ENCODE results near the gene MPP1.
A peak's percentile ranks its signal among the peaks of the same experiment; 100 is the strongest.

MPP1 gene

DNA sequence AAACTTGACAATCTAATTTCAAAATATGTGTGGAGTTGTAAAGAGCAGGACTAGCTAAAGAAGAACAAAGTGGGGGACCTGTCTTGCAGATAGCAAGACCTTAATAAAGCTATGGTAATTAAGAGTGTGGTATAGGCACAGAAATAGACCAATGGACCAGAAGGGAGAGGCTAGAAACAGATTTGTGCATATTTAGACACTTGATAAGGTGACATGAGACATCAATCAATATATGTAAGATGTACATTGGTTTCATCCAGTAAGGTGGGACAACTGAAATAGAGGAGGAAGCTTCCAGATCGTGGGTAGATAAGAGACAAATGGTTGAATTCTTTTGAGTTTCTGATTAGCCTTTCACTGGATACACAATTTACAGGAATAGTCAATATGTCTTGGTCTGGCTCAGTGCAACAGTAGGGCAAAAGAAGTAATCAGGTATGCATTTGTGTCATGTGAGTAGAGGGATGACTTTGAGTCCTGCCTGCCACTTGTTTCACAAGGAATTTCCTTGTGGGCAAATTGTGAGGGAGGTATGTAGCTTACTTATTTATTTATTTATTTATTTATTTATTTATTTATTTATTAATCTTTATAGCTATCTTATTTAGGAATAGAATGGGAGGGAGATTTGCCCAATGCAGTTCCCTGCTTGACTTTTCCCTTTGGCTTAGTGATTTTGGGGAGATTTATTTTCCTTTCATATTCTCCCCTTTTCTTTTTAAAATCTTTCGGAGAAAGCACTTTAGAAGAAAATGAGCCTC lies 7.2 kb upstream of the MPP1 start:
- no peak for DNase-seq

DNA sequence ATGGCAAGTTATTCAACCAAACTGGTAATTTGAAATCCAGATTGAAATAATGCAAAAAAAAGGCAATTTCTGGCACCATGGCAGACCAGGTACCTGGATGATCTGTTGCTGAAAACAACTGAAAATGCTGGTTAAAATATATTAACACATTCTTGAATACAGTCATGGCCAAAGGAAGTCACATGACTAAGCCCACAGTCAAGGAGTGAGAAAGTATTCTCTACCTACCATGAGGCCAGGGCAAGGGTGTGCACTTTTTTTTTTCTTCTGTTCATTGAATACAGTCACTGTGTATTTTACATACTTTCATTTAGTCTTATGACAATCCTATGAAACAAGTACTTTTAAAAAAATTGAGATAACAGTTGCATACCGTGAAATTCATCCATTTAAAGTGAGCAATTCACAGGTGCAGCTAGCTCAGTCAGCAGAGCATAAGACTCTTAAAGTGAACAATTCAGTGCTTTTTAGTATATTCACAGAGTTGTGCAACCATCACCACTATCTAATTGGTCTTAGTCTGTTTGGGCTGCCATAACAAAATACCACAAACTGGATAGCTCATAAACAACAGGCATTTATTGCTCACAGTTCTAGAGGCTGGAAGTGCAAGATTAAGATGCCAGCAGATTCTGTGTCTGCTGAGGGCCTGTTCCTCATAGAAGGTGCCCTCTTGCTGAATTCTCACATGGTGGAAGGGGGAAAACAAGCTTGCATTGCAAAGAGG lies 4.8 kb upstream of the MPP1 start:
- DNase-seq, result peak; percentile 32

DNA sequence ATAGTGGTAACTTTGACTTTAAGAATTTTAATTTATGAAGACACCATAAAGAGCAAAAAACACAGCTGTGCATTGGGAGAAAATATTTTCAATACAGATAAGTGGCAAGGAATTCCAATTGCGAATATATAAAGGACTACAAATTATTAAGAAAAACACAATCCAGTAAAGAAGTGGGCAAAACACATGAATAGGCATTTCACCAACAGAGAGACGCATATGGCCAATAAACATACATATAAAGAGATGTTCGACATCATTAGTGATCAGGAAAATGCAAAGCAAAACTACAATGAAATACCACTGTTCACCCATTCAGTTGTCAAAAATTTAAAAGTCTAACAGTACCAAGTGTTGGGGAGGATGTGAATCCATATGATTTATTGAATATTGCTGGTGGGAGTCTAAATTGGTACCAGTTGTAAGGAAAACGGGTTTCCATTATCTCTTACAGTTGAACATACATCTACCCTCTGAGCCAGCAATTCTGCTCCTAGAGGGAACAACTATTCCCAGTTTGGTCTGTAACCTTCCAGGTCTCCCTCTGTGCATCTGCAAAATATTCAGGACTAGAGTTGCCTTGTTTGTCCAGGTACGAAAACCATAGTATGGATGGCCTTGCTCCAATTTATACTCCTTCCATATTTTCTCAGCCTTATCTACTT lies 1.7 kb upstream of the MPP1 start:
- DNase-seq, result no peak

DNA sequence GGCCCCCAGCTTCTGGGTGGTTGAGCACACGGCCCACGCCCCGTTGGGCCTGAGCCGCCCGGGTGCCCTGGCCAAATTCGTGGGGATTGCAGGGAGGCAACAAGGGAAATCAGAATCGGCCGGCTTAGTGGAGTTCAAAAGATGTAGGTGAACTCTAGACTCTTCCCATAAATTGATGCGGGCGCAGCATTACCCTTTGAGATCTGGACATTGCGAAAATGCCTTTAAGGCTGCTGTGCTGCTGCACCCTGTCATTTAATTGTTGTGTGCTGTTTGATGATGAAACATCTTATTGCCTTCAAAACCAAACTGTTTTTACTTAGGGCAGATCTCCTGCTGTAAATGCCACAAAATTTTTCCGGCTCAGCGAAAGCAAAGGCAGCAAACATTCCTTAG lies 409 bp upstream of the MPP1 start:
- no peak for DNase-seq

DNA sequence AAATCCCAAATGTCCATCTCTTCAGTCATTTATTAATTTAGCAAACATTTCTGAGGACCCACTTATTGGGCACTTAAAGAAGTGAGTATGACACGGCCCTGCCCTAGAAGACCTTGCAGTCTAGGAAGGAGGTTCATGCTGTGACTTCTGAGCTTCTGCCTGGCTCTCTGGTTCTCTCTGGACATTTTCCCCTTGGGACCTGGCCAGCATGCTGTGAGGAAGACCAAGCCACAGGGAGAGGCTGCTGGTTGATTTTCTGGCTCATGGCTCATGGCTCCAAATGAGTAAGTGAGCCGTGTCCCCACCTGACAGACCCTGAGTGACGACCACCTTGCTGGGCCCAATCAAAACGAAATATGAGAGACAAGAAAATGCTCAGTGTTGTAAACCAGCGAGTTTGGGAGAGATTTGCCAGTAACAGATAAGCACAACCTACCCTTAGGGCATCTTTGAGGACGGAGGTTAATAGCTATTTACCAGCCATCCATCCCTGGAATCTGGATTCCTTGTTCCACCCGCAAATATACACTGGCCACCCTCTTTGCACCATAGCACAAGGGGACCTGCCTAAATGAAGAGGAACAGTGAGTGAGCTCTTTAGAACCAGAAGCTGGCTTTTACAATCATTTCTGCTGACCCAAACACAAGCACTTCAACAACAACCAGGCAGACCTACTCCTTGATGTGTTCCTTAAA lies 876 bp downstream of the MPP1 start:
- no peak for DNase-seq

DNA sequence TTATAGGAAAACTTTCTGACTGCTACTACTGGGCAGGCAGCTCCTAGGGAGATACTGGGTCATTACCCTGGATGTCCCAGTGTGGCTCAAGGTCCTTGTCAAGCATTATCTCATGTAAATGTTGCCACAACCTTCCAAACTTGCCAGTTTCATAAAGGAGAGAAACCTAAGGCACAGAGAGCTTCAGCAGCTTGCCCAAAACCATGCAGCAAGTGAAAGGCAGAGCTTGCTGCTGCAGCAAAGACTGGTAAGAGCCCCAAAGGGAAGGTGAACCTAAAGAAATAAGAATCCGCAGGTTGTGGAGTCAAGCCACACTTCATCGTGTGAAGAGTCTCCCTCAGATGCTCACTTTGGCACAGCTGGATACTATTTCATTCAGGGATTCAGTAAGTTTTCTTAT lies 2.3 kb downstream of the MPP1 start:
- no peak for DNase-seq

DNA sequence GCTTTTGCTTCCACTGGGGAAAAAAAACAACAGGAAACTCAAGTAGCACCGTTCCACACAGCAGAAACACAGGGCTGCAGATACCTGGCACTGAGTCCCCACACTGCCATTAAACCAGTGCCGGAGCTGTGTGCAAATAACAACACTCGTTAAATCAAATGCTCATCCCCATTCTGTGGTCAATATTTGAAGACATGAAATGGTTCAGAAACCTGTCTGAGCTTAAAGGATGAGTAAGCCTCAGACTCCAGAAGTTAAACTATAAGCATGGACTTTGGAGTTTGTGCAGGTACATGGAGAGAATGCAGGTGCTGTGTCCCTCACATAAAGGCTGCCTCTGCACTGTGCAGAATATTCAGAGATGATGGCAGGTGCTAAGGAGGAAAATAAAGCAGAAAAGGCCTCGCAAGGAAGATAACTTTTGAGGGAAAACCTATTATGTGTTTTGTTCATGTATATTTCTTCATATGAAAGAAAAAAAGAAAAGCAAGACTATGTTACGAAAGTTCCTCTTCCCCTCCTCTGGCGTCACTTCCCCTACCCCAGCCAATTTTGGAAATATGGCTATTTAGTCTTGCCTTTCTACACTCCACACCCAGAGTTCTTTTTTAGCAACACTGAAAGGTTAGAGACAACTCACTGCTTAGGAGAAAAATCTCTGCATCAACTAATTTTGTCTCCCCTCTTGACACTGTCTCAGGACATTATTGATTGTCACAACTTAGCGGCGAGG lies 4.6 kb downstream of the MPP1 start:
- no peak for DNase-seq

DNA sequence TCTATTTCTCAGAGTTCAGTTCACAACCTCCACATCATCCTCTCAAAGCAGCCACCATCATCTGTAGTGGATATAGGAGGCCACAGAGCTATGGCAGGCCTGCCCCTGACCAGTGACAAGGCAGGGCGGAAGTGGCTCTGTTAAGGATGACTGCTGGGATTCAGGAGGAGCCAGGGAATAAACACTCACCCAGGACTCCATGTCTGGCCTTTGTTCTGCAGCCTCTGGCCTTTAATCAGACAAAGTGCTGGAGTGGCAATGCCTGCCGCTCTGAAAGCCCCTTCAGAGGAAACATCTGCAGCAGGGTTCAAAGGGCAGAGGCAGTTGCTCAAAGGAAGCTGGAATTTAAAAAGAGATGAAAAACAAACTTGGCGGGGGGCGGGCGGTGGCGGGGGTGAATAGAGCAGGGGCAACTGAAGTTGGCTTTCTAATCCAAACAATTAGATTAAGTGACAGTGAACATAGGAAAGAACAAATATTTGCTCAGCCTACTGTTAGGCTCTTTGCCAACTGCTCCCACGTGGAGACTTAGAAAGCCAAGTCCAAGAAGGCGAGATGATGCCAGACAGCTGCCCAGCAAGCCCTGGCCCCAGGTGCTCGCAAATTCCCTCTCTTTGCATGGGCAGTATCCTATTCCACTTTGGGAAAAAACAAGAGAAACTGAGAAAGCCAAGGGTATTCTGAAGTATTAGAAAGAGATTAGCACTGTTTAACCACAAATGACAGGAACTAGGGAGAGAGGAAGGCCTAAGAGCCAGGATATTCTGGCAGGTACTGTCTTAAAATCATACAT lies 5.5 kb downstream of the MPP1 start:
- DNase-seq, result no peak

DNA sequence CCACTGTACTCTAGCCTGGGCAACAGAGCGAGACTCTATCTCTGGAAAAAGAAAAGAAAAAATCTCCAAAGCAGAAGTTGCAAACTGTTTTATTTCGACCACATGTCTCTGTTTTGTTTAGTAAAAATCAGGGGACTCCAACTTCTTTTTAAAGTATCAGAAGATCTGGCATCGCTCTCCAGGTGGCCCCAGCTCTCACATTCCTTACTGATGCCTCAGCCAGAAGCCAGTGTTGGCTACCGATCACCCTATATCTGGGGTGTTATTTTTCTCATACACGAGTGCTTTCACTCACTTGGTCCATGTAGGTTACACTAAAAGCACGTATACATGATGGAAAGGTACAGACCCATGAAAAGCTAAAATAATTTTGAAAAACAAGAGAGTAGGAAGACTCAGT lies 8.3 kb downstream of the MPP1 start:
- DNase-seq, result no peak

DNA sequence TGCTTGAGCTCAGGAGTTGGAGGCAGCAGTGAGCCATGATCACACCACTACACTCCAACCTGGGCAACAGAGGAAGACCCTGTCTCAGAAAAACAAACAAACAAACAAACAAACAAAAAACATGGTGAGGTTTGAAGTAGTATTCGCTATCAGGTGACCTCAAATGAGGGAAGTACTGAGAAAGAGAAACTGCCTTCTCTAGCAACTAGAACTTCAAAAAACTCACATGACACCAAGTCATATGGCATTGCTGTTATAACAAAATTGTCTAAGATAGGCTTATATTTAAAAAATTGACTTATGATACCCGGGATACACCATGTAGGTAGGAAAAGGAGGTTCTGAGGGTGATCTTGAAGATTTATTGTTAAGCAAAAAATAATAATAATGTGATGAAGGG lies 10.3 kb downstream of the MPP1 start:
- DNase-seq, result no peak

DNA sequence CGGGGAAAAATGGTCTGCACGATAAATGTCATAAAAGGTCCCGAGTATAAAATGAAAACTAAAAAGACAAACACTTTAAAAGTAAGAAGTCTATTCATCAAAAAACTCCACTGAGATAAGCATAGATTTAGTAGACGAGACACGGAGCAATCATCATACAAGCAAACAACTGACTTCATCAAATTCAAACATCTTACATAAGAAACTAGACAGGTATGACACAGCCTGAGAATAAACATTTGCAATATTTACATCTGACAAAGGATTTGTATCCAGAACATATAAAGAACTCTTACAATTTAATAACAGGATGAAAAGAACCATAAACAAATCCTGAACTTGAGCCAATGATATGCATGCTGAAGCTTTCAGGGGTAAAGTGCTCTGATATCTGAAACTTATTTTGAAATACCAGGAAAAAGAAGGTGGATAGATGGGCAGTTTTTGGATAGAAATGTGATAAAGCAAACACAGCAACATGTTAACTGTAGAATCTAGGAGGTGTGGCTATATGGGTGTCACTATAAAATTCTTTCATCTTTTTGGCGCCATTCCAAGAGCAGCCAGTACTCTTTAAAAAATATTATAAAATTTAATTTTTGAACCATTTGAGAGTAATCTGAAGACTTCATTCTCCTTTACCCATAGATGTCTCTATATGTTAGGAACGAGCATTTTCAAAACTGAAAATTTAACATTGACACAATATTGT lies 12.0 kb downstream of the MPP1 start:
- DNase-seq, result no peak

DNA sequence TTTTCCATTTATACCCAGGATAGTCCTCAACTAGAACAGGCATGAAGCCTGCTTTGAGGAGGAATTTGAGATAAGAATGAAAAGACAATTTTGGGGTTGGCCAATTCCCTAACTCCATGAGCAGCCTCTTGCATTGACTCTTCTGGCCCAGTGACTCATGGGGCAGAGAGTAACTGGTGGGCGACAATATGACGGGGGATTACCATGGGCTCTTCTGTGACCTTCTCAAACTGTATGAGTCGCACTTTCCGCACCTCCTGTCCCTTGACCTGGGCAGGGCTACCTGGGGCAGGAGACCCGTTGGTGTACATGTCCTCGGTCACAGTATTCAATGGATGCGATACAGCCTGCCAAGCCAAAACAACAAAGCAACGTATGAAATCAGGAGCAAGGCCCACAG lies 13.3 kb downstream of the MPP1 start:
- no peak for DNase-seq

DNA sequence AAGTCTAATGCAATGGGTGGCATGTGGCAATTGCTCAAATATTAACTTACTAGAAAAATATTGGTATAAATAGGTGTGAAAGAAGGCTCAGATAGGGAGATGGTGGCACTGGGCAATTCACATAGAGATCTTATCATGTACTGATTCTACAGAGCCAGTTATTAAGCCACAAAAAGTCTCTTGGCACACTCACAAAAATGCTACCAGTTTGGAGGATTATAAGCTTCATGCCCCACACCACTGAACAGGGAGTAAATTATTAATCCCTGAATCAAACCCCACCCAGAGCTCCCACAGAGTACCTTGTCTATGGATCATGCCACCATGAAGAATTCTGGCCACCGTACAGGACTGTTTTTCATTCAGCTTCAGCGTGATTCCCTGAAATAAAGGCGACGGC lies 13.8 kb downstream of the MPP1 start:
- DNase-seq, result no peak

DNA sequence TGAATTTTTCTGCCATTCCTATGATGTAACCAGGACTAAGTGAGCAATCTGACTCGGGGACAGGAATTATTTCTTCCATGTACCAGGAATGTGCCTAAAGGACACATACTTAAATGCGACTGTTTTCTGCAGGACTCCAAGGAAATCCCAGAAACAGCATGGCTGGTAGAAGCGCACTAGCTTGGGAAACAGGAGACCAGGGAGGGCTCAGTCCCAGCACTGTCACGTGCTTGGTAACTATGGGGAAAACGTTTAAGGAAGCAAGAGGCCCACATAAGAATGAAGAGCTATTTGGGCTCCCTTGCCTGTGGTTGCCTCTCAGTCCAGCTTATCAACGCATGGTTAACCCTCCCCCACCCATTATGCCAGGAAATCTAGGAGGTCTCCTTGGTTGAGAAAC lies 19.6 kb downstream of the MPP1 start:
- DNase-seq, result no peak

DNA sequence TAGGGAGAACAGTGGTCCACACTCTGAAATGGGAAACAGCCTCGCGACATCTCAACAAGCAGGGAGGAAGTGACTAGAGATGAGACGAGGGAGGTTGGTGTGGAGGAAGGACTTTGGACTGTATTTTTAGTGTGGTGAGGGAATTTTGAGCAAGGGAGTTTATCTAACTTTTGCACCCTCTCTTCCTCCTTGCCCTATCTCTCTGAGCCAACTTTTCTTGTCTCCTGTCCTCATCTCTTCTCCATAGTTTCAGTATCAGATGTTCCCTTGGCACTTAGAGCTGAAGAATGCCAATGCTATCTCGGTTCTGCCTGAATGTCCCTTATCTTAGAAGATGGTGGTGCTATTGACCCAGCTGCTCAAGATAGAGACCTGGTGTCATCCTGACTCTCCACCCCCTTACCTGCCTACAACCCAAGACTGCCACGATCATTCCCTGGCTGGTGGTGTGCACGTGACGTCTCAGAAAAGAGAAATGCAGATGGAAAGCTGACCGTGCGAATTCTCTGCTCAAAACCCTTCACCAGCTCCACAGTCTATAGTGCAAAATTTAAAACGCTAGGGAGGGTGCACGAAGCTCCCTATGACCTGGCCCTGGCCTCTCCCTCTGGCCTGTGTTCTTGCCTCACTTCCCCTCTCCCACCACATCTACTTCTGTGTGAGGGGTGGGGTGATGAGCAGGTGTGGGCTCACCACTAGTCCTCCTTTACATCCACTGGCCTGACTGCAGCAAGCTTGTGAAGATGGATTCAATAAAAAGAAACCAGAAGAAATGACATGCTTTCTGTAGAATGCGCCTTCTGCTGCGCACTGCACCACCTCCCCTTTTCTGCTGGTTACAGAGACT lies 20.9 kb downstream of the MPP1 start:
- no peak for DNase-seq

DNA sequence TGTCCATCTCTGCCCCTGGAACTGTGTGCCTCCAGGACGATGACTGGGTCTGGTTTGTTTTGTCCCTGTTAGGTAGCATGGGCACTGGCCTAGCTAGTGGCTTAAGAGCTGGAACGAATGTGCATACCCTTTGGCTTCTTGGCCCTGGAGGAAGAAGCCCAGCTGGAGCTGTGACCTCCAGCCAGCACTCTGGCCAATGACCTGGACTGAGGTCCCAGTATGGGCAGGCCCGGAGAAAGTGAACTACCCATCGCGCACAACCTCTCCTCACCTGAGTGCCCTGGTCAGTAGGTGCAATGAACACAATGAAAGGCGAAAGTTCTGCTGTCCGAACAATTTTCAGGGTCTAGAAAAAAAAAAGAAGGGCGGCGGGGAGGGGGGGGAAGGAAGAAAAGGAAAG lies 24.3 kb downstream of the MPP1 start:
- DNase-seq, result no peak

DNA sequence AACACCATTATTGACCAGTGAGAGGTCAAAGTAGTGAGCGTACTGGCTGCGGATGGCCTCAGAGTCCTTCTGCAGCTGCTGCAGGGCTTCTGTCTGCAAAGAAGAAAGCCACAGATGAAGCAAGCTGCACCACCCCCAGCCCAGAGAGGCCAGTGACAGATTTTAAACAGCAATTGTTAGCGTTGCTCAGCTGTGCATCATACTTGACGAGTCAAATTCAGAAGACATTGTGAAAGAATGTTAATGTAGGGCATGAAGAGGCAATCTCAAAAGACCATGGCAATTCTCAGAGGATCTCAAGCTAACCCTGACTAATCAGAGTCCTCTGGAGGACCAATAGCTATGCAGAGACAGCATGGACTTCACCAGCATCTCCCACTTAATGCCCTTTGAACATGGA lies 26.0 kb downstream of the MPP1 start:
- no peak for DNase-seq

DNA sequence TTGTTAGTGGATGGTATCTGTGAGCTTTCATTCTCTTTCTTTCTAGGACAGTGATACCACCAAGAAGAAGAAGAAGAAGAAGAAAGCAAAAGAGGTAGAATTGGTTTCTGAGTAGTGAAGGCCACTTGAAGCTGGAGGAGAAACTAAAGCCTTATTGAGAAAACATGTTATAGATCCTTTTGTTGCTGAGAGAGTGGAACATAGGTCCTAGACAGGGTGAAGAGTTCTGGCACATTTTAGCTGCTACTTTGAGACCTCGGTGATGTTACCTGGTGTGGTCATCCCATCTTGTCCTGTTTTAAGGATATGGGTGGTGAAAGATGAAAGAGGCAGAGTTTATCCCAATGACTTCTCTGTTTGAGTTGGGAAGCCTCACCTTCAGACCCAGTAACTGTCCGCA lies 28.5 kb downstream of the MPP1 start:
- DNase-seq, result no peak

DNA sequence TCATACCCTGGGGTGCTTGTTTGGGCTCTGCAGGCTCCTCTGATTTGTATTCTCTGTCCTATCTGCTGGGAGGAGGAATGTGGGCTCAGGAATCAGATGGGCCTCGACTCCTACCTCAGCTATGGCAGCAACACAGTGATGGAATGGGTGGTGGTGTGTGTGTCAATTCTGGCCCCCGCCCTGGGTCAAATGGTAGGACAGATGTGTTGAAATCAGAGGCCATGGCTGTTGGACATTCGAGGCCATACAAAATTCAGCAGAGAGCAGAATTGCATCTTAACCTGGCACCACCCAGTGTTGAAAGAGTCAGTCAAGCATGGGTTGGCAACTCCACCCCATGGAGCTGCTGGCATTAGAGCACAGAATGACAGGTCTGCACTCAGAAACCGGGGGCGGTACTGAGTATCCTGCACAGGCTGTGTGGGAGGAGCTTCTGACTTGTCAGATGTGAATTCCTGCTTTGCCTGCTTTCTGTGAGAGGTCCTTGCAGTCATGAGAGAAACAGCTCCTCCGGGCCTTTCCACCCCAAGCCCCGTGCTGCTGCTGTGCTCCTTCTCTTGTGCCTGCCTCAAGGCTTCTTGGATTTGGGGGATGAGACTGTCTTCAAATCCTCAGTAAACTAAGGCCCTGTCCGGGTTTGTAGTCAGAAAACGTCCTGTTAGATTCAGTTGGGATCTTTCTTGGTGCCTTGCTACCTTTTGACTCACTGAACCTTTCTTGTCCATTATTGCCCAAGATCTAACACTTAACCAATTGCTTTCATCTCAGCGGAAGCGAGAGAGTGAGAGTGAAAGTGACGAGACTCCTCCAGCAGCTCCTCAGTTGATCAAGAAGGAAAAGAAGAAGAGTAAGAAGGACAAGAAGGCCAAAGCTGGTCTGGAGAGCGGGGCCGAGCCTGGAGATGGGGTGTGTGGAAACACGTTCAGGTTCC lies 29.6 kb downstream of the MPP1 start:
- peak; percentile 36 for DNase-seq
